Osteoblast (primary cell): ENCODE measurements around the gene AFMID. TPM values are rescaled to one million over a fixed set of nuclear protein-coding genes. Genes with fewer than 3 reads are reported as not detected.

Experiments
- DNase-seq: peaks from one replicate; pipeline ENCODE4 v3.0.0; 2011; ENCODE audit warnings: low spot score, mixed read lengths; ENCODE audit not compliant: insufficient read length; ENCODE audit errors: missing footprints
- H2AFZ ChIP-seq: 2 replicates; pipeline ENCODE4 v1.6.0; 2011; ENCODE audit warnings: mild to moderate bottlenecking, low read length
- H3K27ac ChIP-seq: 2 replicates; pipeline ENCODE4 v1.5.1; 2011; ENCODE audit warnings: mild to moderate bottlenecking, low read depth, low read length, moderate library complexity
- H3K27me3 ChIP-seq: 2 replicates; pipeline ENCODE4 v1.6.0; 2012; ENCODE audit warnings: mild to moderate bottlenecking, control low read depth, inconsistent platforms, low read length, moderate library complexity; ENCODE audit not compliant: insufficient read depth
- H3K36me3 ChIP-seq: 2 replicates; pipeline ENCODE4 v1.5.1; 2011; ENCODE audit warnings: mild to moderate bottlenecking, low read length, control low read depth, moderate library complexity; ENCODE audit not compliant: insufficient read depth
- H3K4me1 ChIP-seq: 2 replicates; pipeline ENCODE4 v1.5.1; 2011; ENCODE audit warnings: mild to moderate bottlenecking, low read length, control low read depth, moderate library complexity; ENCODE audit not compliant: insufficient read depth
- H3K4me2 ChIP-seq: 2 replicates; pipeline ENCODE4 v1.6.0; 2011; ENCODE audit warnings: mild to moderate bottlenecking, low read length; ENCODE audit not compliant: insufficient read depth
- H3K4me3 ChIP-seq: fragments of 200-600 bp; sonication (generic); 3 replicates; pipeline ENCODE4 v1.5.1; 2012; ENCODE audit warnings: mild to moderate bottlenecking, low read length, inconsistent platforms; ENCODE audit not compliant: insufficient read depth
- H3K79me2 ChIP-seq: 2 replicates; pipeline ENCODE4 v1.6.0; 2012; ENCODE audit warnings: mild to moderate bottlenecking, low read length, control low read depth, inconsistent platforms; ENCODE audit not compliant: insufficient read depth
- H3K9me3 ChIP-seq: 2 replicates; pipeline ENCODE4 v1.5.1; 2011; ENCODE audit warnings: low read depth, low read length, control low read depth
- H4K20me1 ChIP-seq: 2 replicates; pipeline ENCODE4 v1.6.0; 2012; ENCODE audit warnings: mild to moderate bottlenecking, low read length, control low read depth; ENCODE audit not compliant: insufficient read depth
- total RNA-seq: library from RNA; depleted of rRNA; stranded (reverse); fragments of >200 nt; gene quantifications from 2 replicates; pipeline ENCODE4 v1.2.3, GENCODE V29; 2012
- TF ChIP-seq, protein P1 (sequence below): IDR thresholded peaks from 2 replicates; pipeline ENCODE4 v1.5.1; 2011; ENCODE audit warnings: mild to moderate bottlenecking, low read depth, low read length, moderate library complexity; ENCODE audit errors: extremely low read depth

AFMID gene
- total RNA-seq, 1 donor = 23.2 TPM

DNA sequence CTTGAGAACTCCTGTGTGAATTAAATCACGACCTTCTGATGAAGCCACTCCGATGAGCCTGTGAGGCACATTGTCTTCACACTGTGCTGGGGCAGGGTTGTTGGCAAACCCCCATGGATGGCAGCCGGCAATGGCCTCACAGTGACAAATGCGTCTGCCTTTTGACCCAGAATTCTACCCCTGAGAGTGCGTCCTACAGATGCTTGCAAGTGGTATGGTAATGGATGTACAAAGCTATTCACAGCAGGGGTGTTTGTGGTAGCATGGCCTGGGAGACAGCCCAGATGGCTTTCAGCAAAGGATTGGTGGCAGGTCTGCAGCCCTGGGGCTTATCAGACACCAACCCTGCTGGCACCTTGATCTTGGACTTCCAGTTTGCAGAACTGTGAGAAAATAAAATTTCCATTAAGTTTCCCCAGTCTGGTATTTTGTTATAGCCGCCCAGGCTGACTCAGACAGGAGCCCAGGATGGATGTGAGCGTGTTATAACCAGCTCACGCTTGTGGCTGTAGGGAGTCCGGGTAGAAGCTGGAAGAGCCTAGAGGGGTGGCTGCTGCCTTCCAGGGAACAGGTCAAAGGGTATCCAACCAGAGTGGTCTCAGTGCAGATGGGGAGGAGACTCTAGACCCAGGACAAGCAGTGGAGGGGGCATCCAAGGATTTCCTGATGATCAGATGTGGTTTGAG is 10.1 kb downstream of the AFMID start:
- Histone ChIP-seq H3K27me3 (no peaks in the 10 kb centered on the region), H4K20me1 (no peaks in the 10 kb centered on the region), H3K27ac (no peak overlapping the region), H3K4me2 (no peak overlapping the region), H3K36me3 (peaks cover 19% of the 10 kb centered on the region), H3K4me3 (no peak overlapping the region), H2AFZ (no peak overlapping the region), H3K9me3 (no peaks in the 10 kb centered on the region), H3K79me2 (no peaks in the 10 kb centered on the region), H3K4me1 (no peaks in the 10 kb centered on the region)
- TF ChIP-seq, protein P1, sequence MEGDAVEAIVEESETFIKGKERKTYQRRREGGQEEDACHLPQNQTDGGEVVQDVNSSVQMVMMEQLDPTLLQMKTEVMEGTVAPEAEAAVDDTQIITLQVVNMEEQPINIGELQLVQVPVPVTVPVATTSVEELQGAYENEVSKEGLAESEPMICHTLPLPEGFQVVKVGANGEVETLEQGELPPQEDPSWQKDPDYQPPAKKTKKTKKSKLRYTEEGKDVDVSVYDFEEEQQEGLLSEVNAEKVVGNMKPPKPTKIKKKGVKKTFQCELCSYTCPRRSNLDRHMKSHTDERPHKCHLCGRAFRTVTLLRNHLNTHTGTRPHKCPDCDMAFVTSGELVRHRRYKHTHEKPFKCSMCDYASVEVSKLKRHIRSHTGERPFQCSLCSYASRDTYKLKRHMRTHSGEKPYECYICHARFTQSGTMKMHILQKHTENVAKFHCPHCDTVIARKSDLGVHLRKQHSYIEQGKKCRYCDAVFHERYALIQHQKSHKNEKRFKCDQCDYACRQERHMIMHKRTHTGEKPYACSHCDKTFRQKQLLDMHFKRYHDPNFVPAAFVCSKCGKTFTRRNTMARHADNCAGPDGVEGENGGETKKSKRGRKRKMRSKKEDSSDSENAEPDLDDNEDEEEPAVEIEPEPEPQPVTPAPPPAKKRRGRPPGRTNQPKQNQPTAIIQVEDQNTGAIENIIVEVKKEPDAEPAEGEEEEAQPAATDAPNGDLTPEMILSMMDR = no peak
- peak; percentile 19 for DNase-seq

DNA sequence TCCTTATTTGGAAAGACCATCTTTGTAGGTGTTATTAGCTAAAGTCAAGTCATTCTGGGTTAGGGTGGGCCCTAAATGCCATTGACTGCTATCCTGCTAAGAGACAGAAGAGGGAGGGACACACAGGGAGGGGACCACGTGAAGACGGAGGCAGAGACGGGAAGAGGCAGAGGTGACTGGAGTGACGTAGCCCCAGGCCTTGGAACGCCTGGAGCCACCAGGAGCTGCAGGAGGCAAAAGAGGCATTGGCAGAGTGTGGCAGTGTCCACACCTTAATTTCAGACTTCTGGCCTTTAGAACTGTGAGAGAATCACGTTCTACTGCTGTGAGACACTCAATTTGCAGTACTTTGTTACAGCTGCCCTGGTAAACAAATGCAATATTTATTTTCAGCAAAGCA is 13.3 kb downstream of the AFMID start:
- Histone ChIP-seq H3K36me3 (peaks cover 12% of the 10 kb centered on the region), H3K27me3 (no peaks in the 10 kb centered on the region)

DNA sequence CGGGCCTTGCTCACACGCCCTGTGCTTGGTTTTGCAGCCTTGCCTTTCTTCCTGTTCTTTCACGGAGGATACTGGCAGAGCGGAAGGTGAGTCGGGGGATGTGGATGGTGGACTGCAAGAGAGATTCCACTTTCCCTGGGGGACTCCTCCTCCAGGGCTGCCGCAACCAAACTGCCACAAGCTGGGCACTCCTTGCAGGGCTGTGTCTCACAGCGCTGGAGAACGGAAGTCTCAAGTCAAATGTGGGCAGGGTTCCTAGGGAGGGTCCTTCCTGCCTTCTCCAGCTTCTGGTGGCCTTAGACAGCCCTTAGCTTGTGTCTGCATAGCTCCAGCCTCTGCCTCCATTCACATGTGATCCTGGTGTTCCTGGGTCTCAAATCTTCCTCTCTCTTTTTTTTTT is 15.5 kb downstream of the AFMID start:
- Histone ChIP-seq H2AFZ (no peak overlapping the region), H3K9me3 (no peaks in the 10 kb centered on the region), H3K4me3 (no peak overlapping the region), H3K27ac (no peak overlapping the region), H3K79me2 (no peaks in the 10 kb centered on the region), H3K36me3 (peaks cover 4% of the 10 kb centered on the region), H4K20me1 (no peaks in the 10 kb centered on the region), H3K4me2 (no peak overlapping the region), H3K4me1 (no peaks in the 10 kb centered on the region), H3K27me3 (no peaks in the 10 kb centered on the region)
- TF ChIP-seq, protein P1 = no peak
- DNase-seq = no peak

More for the DNA sequence above, 13.3 kb downstream of the AFMID start:
- Histone ChIP-seq H3K27ac (no peak overlapping the region), H4K20me1 (no peaks in the 10 kb centered on the region), H2AFZ (no peak overlapping the region), H3K4me3 (no peak overlapping the region), H3K4me1 (no peaks in the 10 kb centered on the region), H3K4me2 (no peak overlapping the region), H3K79me2 (no peaks in the 10 kb centered on the region), H3K9me3 (no peaks in the 10 kb centered on the region)
- TF ChIP-seq, protein P1 = no peak
- DNase-seq = no peak

- TF ChIP-seq, protein P1 = no peak
Observed at GRCh38 chr17:78204387-78205123, 17.4 kb downstream of the AFMID start.

More at GRCh38 chr17:78204387-78205123, 17.4 kb downstream of the AFMID start:
- no peaks in the 10 kb centered on the region for H3K4me1 ChIP-seq
- H3K4me2 ChIP-seq = no peak overlapping the region
- no peaks in the 10 kb centered on the region for H3K27me3 ChIP-seq
- H3K36me3 ChIP-seq = no peaks in the 10 kb centered on the region
- H3K4me3 ChIP-seq = no peak overlapping the region
- DNase-seq = peak; percentile 34
- H2AFZ ChIP-seq = no peak overlapping the region
- no peaks in the 10 kb centered on the region for H3K79me2 ChIP-seq
- no peaks in the 10 kb centered on the region for H3K9me3 ChIP-seq
- H4K20me1 ChIP-seq = no peaks in the 10 kb centered on the region
- H3K27ac ChIP-seq = no peak overlapping the region
